Effector CD8-positive, alpha-beta T cell (primary cell): Measurements from ENCODE around the gene NPY4R.
"Not testable (repeated sequence)": the region's sequence is repeated elsewhere in the genome, so short reads cannot be mapped to it uniquely, and the experiment has no call there.

Experiments used
- DNase-seq: peaks from one replicate; lab custom pipeline; 2025; lab: John Stamatoyannopoulos, UW
- total RNA-seq, 4 experiments: gene quantifications; one replicate each; lab custom pipeline; 2026; lab: John Stamatoyannopoulos, UW

NPY4R gene, protein sequence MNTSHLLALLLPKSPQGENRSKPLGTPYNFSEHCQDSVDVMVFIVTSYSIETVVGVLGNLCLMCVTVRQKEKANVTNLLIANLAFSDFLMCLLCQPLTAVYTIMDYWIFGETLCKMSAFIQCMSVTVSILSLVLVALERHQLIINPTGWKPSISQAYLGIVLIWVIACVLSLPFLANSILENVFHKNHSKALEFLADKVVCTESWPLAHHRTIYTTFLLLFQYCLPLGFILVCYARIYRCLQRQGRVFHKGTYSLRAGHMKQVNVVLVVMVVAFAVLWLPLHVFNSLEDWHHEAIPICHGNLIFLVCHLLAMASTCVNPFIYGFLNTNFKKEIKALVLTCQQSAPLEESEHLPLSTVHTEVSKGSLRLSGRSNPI
- 0 to 0.18 (median 0) reads per million in 4 experiments for total RNA-seq

DNA sequence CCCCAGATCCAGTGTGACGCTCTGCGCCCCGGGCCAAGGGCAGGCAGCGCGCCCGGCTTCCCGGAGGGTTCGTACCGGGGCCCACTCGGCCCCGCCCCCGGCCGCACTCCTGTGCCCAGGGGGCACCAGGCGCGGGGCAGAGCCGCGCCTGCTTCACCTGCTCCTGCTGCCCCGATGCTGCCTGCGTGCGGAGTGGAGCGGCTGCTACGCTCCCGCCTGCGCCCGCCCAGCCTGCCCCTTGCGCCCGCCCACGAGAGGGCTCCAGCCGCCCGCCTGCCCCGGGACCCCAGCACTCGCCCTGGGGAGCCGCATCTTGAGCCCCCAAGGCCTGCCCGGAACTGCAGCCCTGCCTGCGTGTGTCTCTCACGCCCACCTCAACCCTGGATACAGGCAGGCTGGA is at the start of gene NPY4R:
Gene NPY4R (minus strand): TSS at position 194 of the 400 bp plus-strand sequence. CDS start 3,323 bp downstream, outside the sequence.
- DNase-seq = not testable (repeated sequence)

DNA sequence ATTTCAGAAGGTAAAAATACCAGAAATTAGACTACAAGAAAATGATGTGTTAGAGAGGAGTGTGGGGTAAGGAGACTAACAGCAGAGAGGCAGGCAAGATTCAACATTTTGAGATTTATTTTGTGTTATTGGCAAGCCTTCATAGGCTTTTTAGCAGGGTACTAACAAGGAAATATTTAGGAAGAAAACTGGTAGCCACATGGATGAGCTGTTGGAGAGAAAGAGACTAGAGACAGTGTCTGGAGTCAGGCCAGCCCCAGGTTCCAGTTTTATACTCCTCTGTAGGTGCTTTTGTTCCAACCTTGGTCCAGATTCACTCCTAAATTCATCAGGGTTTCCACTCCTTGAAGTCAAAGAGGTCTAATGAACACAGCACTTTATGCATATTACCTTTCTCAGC is 49.6 kb upstream of the NPY4R start:
- no peak for DNase-seq

DNA sequence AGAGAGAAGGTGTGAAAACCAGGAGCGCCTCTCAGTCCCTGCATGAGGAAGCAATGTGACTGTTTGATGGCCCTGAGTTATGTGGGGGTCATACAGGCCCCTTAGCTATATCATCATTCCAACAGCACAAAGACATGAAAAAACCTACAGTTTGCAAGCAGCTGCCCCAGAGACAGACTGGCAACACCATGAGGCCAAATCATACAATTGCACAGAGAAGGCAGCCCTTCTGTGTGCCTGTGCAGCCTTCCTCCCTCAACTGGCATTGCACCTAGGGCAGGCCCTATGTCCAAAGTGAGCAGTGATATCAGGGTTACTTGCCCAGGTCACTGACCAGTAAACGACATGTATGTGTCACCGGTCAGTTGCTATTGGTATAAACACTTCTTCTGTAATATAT is 49.1 kb upstream of the NPY4R start:
- DNase-seq = no peak

DNA sequence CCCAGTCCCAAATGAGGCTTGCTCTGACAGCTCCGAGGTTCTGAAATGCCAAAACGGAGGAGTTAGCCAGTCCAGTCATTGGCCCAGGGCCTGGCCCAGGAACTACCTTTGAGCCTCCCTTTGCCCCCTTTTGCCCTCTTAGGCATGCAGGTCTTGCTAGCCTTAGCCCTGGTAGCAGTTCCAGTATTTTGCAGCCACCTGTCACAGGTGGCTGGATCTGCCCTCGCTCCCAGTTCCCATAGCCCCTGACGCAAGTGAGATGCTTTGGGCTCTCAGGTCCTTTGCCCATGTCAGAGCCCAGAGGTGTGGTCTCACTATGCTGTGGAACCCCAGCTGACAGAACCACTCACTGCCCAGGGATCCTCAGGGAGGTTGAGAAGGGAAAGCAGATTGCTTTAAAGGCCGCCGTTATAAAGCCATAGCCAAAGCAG is 48.7 kb upstream of the NPY4R start:
- no peak for DNase-seq

DNA sequence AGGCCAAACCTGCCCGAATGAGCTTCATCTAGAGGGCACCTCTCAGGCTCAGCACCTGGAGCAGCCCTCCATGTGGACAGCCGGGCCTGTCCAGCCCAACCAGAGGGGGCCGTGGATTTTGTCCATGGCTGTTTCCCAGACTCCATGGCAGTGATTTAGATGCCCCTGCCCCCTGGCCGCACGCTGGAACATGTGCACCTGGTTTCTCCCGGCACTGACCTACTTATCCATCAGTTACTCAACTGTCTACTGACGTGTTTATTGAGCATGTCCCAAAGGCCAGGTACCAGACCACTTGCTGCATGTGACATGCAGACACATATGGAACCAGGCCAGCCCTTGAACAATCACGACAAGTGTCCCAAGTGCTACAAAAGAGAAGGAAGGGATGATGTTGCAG is 47.6 kb upstream of the NPY4R start:
- not testable (repeated sequence) for DNase-seq

DNA sequence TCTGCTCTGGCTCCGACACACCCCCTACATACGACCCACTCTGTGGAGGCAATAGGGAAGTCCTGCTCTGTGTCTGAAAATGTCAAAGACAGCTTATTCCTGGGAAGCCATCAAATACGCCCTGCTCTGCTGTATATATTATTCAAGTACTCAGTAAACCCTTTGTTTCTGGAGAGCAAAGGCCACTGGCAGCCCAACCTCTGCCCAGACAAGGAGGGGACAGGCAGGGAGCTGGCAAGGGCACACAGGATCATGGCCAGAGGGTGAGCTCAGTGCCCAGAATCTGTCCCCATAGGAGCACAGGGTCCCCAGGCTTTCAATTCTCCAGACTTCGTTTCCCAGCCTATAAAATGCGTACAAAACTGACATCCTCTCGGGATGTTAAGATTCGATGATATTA is 47.0 kb upstream of the NPY4R start:
- DNase-seq = not testable (repeated sequence)

DNA sequence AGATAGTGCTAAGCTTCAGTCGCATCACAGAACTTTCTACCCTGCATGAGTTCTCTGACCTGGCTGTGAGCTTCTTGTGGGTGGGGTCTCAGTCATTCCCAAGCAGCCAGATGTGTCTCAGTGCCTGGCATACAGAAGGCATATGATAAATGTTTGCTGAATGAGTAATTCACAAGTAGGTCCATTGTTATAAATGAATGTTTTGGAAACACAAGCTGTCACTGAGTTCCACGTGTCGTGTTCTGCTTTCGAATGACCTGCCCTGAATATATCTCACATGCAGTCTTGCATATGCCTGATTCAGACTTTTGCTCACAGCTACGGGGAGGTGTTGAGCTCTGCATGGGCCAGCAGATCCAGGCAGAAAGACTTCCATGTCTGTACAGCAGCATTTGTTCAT is 46.2 kb upstream of the NPY4R start:
- not testable (repeated sequence) for DNase-seq

DNA sequence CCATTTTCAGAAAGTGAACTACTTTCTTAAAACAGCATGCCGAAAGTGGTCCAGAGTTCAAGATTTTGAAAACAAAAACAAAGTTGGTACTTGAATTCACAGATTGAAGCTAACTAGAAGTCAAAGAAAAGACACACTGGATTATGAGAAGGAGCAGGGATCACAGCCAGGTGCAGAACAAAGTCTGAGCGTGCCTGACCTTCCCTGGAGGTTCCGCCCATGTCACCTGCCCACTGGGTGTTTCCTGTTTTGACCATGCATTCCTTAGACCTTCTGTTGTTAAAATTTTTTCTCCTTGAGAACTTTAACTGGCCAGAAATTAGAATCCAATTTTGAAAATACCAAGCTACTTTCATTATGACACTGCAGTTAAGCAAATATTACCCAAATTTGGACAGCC is 34.2 kb upstream of the NPY4R start:
- DNase-seq = not testable (repeated sequence)

DNA sequence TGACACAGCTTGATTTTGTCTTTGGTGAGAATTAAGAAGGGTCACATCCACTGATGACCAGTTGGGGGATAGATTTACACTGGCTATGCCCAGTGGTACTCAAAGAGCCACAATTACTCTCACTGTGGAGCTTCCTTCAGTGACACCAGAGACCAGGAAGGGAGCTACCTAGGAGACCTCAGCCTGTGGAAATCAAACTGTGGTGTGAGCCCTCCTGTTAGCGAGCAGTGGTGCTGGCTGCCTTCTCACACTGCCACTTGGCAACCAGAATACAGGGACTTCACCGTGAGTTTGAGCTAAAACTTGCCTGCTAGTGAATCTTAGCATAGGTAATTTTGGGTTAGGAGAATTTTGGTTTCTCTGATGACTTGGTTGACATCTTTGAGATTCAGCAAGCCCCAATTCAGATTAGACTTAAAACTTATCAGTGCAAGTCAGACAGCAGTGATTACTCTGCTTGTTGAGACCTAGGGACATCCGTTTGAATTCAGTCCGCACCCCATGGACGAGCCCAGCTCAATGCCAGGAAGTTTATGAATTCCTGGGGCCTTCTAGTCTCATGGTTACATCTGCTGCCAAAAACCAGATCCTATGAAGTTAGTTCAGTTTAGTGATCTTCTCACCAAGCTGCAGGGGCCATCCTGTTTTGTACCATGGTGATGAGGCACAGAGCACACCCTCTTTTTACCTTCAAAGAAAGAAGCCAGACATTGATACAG is 33.4 kb upstream of the NPY4R start:
- DNase-seq = not testable (repeated sequence)

DNA sequence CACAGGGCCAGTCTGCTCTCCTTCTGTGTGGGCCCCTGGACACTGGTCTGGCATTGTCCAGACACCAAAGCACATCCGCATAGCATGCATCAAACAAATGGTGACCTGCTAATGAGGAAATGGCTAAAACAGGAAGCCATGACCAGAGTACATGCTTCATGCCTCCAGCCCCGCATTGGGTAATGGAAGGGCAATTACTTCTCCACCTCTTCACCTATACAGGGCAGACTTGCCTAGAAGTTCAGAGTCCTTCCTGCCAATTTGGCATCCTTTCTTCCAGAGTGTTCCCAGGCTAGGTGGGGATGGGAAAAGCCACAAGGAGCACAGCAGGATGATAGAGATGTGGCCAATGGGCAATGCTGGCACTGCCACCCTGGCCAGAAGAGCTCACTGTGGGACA is 32.1 kb upstream of the NPY4R start:
- not testable (repeated sequence) for DNase-seq

DNA sequence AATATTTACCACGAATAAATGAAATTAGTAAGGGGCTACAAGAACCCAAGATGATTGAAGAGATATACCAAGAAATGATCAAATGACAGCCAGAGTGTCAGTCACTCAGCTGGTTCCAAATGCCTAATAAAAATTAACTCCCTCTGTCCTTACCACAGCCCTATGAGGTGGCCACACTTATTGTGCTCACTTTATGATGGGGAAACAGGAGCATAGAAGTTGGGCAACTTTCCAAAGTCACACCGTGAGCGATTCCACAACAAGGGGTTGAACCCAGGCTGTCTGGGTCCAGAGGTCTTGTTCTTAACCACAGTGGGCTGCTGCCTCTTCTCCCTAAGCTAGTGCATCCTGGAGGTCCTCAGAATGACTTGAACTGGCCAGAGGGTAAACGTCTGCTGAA is 31.6 kb upstream of the NPY4R start:
- not testable (repeated sequence) for DNase-seq

DNA sequence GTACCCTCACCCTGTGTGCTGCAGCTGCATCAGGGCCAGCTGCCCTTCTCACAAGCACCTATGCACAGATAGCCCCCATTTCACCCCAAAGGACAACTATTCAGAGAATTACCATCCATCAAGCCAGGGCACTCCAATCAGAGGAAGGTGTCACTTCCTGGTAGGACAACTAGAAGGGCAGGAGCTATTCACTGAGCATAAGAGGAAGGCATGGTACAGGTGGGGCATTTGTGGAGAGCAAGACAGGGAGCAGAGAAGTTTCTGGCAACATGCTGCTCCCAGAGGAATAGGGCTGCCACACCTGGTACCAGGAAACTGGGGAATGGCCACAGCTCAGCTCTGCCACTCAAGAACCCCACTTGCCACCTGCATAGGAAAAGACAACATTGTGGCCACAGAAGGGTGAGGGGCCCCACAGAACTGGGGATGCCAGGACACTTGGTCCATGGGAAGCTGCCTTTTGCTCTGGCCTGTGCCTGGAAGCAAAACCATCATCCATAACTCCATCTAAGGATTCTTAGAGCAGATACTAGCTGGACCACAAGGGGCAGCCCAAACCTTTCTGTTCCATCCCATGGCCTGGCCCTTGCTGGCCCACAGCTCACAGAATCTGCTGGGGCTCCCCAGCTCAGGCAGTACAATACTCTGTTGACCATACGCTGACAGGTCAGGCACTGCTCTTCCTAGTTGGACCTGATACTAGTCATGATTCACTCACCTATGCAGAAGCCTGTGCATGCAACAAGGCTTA is 25.8 kb upstream of the NPY4R start:
- DNase-seq = not testable (repeated sequence)

DNA sequence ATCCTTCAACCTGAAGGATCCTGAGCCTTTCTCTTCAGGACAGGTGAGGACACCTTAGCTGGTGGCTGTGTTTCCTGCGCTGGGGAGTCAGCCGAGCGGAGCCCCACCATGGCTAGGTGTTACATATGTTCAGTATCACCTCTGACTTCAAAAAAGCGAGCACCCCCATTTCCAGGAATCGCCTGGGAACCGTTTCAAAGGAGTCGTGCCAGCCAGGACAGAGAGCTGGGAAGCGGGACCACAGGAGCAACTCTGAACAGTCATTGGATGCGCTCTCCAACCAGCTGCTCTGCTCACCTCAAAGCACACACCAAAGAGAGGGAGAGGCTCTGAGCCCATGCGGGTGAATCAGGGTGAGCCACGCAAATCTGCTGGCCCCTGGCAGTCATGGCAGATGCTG is 24.5 kb upstream of the NPY4R start:
- DNase-seq = not testable (repeated sequence)

DNA sequence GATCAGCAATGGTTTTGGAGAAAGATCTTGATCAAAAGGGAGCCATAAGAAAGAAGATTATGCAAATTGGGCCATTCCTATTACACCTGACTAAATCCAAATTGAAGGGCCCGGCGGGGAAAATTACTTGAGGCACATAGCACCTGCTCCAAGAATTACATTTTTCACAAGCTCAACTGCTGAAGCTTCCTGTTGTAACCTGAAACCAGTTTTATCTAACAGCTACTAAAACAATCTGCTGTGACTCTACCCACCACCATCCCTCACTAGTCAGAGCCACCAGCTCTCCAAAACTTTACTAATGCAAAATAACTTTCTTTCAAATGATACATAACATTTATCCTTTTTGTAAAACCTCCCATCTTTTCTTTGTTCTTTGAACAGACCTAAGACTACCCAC is 20.7 kb upstream of the NPY4R start:
- DNase-seq = not testable (repeated sequence)

DNA sequence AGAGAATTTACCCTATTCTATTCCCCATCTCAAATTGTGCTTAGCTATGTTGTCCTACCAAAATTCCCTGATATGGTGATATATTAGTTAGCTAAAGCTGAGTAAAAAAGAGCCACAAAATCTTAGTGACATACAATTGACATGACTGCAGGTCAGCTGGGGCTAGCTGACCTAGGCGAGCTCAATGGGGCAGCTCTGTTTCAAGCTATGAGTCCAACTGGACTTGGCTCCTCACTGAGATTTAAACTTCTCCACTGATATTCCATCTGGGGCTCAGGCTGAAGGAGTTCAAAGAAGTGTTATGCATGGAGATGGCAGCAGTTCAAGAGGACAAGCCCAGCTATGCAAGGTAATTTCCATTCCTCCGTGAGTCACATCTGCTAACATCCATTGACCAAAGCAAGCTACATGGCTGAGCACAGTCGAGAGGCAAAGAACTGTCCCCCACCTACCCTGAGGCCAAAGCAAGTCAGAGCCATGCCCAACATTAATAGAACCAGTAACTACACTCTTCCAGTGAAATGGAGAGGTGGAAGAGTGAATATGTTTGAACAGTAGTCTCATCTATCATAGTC is 9.1 kb upstream of the NPY4R start:
- not testable (repeated sequence) for DNase-seq

DNA sequence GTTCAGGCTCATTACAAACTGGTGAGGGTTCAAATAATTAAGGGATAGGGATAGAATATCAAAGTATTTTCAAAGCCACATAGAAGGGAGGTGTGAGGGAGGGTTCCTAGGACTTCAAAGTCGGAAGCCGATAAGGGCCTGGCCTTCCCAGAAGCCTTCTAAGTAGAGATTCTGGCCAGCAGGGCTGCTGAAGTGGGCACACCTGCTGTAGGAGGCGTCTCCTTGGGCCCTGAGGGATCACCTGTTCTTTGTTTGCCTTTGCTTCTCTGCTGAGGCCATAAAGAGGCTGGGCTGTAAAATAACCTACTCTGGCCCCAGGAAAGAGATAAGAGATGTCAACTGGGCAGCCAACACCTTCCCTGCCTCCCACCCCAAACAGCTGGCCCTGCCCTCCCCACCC is 8.0 kb upstream of the NPY4R start:
- DNase-seq = not testable (repeated sequence)

DNA sequence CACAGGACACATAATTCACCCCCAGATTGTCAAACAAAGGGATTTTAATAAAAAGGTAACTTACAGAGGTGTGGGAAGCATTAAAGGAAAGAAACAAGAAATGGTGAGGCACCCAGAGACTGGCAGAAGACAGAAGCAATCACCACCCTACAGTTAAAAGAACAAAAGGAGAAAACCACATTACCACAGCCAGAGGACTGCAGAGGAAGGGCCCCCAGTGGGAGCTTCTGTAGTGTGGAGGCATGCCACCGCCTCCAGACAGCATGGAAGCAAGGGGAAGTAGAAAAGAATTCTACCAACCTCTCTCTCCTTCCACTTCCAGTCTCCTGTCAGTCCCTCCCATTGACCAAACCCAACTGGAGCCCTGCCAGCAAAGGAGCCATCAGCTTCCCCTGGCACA is 4.4 kb upstream of the NPY4R start:
- DNase-seq = not testable (repeated sequence)

DNA sequence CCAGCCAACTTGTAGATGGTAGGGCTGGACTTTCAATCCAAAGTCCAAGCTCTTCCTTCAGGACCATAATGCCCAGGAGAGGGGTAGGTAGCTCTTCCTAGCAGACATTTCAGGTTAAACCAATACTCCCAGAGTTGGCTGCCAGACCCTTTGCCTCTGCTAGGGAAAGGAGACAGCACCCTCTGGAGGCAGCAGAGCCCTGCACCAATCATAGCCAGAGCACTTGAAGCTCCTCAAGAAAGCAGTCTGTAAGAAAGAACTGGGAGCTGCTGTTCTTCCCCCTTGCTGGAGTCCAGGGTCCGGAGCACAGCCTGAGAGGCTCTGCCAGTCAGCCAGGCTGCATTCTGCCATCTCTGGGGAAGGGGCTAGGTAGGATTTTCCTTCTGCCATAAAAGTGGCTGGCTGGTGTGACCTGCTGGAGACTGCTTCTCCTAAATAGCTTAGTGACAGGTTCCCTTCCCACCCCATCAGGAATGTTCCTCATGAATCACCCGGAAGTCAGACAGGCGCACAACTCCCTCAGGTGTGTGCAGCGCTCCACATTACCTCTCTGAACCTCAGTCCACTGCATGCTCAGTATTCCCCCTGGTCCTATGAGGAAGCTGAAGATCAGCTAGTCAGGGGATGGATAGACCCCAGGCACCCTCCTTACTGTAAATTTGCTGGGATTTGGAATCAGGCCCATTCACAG is 2.5 kb upstream of the NPY4R start:
- DNase-seq = not testable (repeated sequence)

DNA sequence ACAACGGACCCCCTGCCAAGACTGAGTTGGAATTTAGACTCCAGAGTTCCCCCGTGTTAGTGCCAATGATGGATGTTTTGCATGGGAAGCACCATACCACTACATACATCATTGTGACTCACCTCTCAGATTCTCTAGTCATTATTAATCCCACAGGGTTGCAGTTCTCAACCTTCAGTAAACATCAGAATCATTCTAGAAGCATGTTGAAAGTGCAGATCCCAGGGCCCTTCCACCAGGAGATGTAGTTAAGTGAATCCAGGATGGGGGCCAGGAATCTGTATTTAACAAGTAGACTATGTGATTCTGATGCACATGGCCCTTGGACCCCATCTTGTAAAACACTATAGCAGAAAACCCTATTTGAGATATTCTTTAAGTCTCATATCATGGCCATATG is 2.1 kb downstream of the NPY4R start:
- not testable (repeated sequence) for DNase-seq

DNA sequence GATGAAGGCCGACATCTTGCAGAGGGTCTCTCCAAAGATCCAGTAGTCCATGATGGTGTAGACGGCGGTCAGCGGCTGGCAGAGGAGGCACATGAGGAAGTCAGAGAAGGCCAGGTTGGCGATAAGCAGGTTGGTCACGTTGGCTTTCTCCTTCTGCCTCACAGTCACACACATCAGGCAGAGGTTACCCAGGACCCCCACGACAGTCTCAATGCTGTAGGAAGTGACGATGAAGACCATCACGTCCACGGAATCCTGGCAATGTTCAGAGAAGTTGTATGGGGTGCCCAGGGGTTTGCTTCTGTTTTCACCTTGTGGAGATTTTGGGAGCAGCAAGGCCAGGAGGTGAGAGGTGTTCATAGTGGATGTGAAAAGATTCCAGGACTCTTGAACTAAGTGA is 3.5 kb downstream of the NPY4R start:
- DNase-seq = not testable (repeated sequence)

DNA sequence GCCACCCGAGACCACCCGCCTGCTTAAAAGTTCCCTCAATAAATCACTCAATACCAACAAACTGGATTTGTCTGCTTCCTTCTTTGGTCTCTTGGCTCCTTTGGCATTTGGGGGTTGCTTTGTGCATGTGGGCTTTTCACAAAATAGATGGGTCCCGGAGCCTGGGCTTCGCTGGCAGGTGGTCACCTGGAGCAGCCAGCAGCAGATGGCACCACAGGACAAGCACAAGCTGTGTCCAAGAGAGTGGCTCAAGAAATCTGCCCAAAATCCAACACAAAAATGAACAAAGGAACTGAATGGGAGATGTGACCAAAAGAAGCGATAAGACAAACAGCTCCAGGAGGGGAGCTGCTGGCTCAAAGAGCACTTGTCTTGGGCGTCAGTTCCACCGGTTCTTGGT is 6.2 kb downstream of the NPY4R start:
- not testable (repeated sequence) for DNase-seq
